GM12878 (cell line): ENCODE results near the gene SMG6. TPM values are rescaled to one million over a fixed set of nuclear protein-coding genes. Genes with fewer than 3 reads are reported as not detected.
A peak's percentile ranks its signal among the peaks of the same experiment; 100 is the strongest.

Experiments used
- ATAC-seq: fragments of 200-7000 bp; cut with Tn5 transposase; 3 replicates; pipeline ENCODE4 v1.9.1; 2020; ENCODE audit warnings: mild to moderate bottlenecking, moderate library complexity
- BruUV-seq: library from RNA; stranded (reverse); fragments of 400-500 nt; replicated peaks from 2 replicates; lab custom pipeline; 2021; lab: Mats Ljungman, UMichigan
- CTCF ChIA-PET: fragments of 300-600 bp; sonication (Branson Sonifier 250); formaldehyde crosslinking; extraction: SDS; loops from one replicate; lab custom pipeline; 2021; ENCODE audit warnings: inconsistent platforms; lab: Yijun Ruan, JAX
- POLR2A ChIA-PET: fragments of 350-600 bp; formaldehyde crosslinking; extraction: SDS; loops from one replicate; lab custom pipeline; 2021; ENCODE audit warnings: inconsistent platforms; lab: Charles Lee
- RAD21 ChIA-PET: fragments of 300-600 bp; sonication (Branson Sonifier 250); formaldehyde crosslinking; loops from one replicate; lab custom pipeline; 2023; ENCODE audit warnings: antibody characterized with exemption; ENCODE audit not compliant: unreplicated experiment; lab: Charles Lee
- SMC1A ChIA-PET: fragments of 300-600 bp; sonication (Branson Sonifier 250); formaldehyde crosslinking; loops from one replicate; lab custom pipeline; 2023; ENCODE audit not compliant: unreplicated experiment, uncharacterized antibody; lab: Charles Lee
- DNase-seq: peaks from one replicate; pipeline ENCODE4 v3.0.0-alpha.2; 2011; ENCODE audit warnings: low read depth, low spot score
- FAIRE-seq: peaks from 3 replicates; lab custom pipeline; 2011; peaks lifted over from hg19 to GRCh38; lab: Jason Lieb, UNC
- H2AFZ ChIP-seq: 2 replicates; pipeline ENCODE4 v1.6.0; 2011; ENCODE audit warnings: low read depth, low read length, control low read depth; ENCODE audit not compliant: control insufficient read depth
- H3K27ac ChIP-seq: 2 replicates; pipeline ENCODE4 v1.5.1; 2011; ENCODE audit warnings: control low read depth; ENCODE audit not compliant: control insufficient read depth, insufficient read depth
- H3K27me3 ChIP-seq, 2 experiments: replicated peaks in 1 of 2; 2 replicates each; pipeline versions ENCODE4 v1.6.0 to v1.6.1; 2011; ENCODE audit warnings: low read length in 1 of 2; ENCODE audit not compliant: control insufficient read depth in 2 of 2, insufficient read depth in 2 of 2
- H3K36me3 ChIP-seq, 2 experiments: 2 replicates each; pipeline ENCODE4 v1.5.1; 2011; ENCODE audit warnings: low read length in 1 of 2; ENCODE audit not compliant: control insufficient read depth in 2 of 2, insufficient read depth in 2 of 2
- H3K4me1 ChIP-seq: 2 replicates; pipeline ENCODE4 v1.6.1; 2011; ENCODE audit warnings: mild to moderate bottlenecking, low read length, moderate library complexity, mixed read lengths; ENCODE audit not compliant: control insufficient read depth, insufficient read depth
- H3K4me2 ChIP-seq: 2 replicates; pipeline ENCODE4 v1.6.0; 2011; ENCODE audit warnings: control low read depth; ENCODE audit not compliant: control insufficient read depth, insufficient read depth
- H3K4me3 ChIP-seq: fragments of 200-600 bp; sonication (generic); 2 replicates; pipeline ENCODE4 v1.5.1; 2016
- H3K79me2 ChIP-seq: 2 replicates; pipeline ENCODE4 v1.6.0; 2011; ENCODE audit warnings: low read length; ENCODE audit not compliant: control insufficient read depth, insufficient read depth
- H3K9ac ChIP-seq: 2 replicates; pipeline ENCODE4 v1.8.0; 2011; ENCODE audit warnings: low read length, control low read depth, mixed read lengths; ENCODE audit not compliant: control insufficient read depth, insufficient read depth
- H3K9me3 ChIP-seq: replicated peaks from 3 replicates; pipeline ENCODE4 v1.5.1; 2011; ENCODE audit warnings: mild to moderate bottlenecking, low read length; ENCODE audit not compliant: control insufficient read depth, insufficient read depth
- H4K20me1 ChIP-seq: 2 replicates; pipeline ENCODE4 v1.6.0; 2011; ENCODE audit not compliant: control insufficient read depth, insufficient read depth
- BMI1 ChIP-seq: fragments of 450-650 bp; IDR thresholded peaks from 2 replicates; pipeline ENCODE4 v1.6.1; 2016; ENCODE audit warnings: mild to moderate bottlenecking, moderate library complexity, borderline replicate concordance
- CBFB ChIP-seq: IDR thresholded peaks from 2 replicates; pipeline ENCODE4 v1.6.1; 2016; ENCODE audit warnings: antibody characterized with exemption, low read depth
- EP300 ChIP-seq, 2 experiments: fragments of 150-350 bp in 1 of 2; IDR thresholded peaks; 2 replicates each; pipeline ENCODE4 v1.6.1; 2011 to 2012; ENCODE audit warnings: low read depth in 2 of 2, low read length in 2 of 2, borderline replicate concordance in 1 of 2, improper control_type of control experiment in 1 of 2, inconsistent platforms in 1 of 2; ENCODE audit not compliant: control insufficient read depth in 1 of 2
- EZH2 ChIP-seq: IDR thresholded peaks from 2 replicates; pipeline ENCODE4 v1.6.1; 2012; ENCODE audit warnings: low read depth, mild to moderate bottlenecking, control low read depth, inconsistent platforms, low read length, borderline replicate concordance; ENCODE audit not compliant: control insufficient read depth
- FOXK2 ChIP-seq: fragments of 450-650 bp; IDR thresholded peaks from 2 replicates; pipeline ENCODE4 v1.6.1; 2017; ENCODE audit warnings: mild to moderate bottlenecking, moderate library complexity
- IKZF1 ChIP-seq: fragments of 450-650 bp; conservative IDR thresholded peaks from 2 replicates; pipeline ENCODE4 v1.6.1; 2017; ENCODE audit warnings: antibody characterized with exemption, mild to moderate bottlenecking
- IKZF2 ChIP-seq, 2 experiments: fragments of 450-650 bp; IDR thresholded peaks; 2 replicates each; pipeline ENCODE4 v1.6.1; 2017; ENCODE audit warnings: mild to moderate bottlenecking in 2 of 2, moderate library complexity in 2 of 2
- MTA2 ChIP-seq: fragments of 450-650 bp; IDR thresholded peaks from 2 replicates; pipeline ENCODE4 v1.6.1; 2016; ENCODE audit warnings: low read depth, mild to moderate bottlenecking, moderate library complexity
- MYB ChIP-seq: fragments of 150-350 bp; IDR thresholded peaks from 2 replicates; pipeline ENCODE4 v1.6.1; 2014; ENCODE audit warnings: mild to moderate bottlenecking, low read depth, low read length, borderline replicate concordance
- NBN ChIP-seq: fragments of 450-650 bp; IDR thresholded peaks from 2 replicates; pipeline ENCODE4 v1.6.1; 2016
- RAD51 ChIP-seq: fragments of 450-650 bp; IDR thresholded peaks from 2 replicates; pipeline ENCODE4 v1.6.1; 2016; ENCODE audit warnings: moderate library complexity, mild to moderate bottlenecking, inconsistent platforms
- SMAD5 ChIP-seq: IDR thresholded peaks from 2 replicates; pipeline ENCODE4 v1.6.1; 2016; ENCODE audit warnings: antibody characterized with exemption, low read depth
- YY1 ChIP-seq: IDR thresholded peaks from 2 replicates; pipeline ENCODE4 v1.6.1; 2011; ENCODE audit warnings: low read depth, mild to moderate bottlenecking, low read length
- ZBTB33 ChIP-seq: fragments of 450-650 bp; IDR thresholded peaks from 2 replicates; pipeline ENCODE4 v1.6.1; 2017; ENCODE audit warnings: mild to moderate bottlenecking
- ZNF217 ChIP-seq: fragments of 450-650 bp; IDR thresholded peaks from 2 replicates; pipeline ENCODE4 v1.6.1; 2017; ENCODE audit warnings: antibody characterized with exemption, mild to moderate bottlenecking
- WGBS: methylation state at CpG from one replicate; pipeline ENCODE4 v1.1.6; 2016; ENCODE audit warnings: low lambda C conversion rate; ENCODE audit not compliant: insufficient replicate concordance, insufficient coverage; ENCODE audit errors: missing lambda C conversion rate; 5-methylcytosine and 5-hydroxymethylcytosine counted together
- in situ Hi-C: fragments of 300-500 bp; cut with MboI; formaldehyde crosslinking; loops from 9 replicates; pipeline ENCODE4 v1.14.3; 2018; ENCODE audit warnings: mixed read lengths
- intact Hi-C: fragments of 100-400 bp; cut with micrococcal nuclease; formaldehyde crosslinking; loops from one replicate; pipeline ENCODE4 v1.14.2; 2022; ENCODE audit not compliant: unreplicated experiment
- polyA plus RNA-seq, 11 experiments: library from polyadenylated mRNA; depleted of rRNA in 4 of 11; unstranded in 6 of 11; stranded (reverse) in 5 of 11; fragments of >200 nt; fragmentation: Nextera tagmentation in 4 of 11; fragmentation: Illumina TruSeq in 1 of 11; extraction: Ambion mirVana in 4 of 11; extraction: Trizol in 1 of 11; gene quantifications; 1 replicate in 1 of 11; 2 replicates in 10 of 11; pipeline versions ENCODE4 v1.2.1 to v1.2.3, GENCODE V29; 2011 to 2016; ENCODE audit warnings: inconsistent platforms in 2 of 11, missing spikeins in 2 of 11, low read depth in 1 of 11
- total RNA-seq, 4 experiments: library from RNA; depleted of rRNA in 3 of 4; stranded (reverse); fragments of >200 nt in 3 of 4; fragmentation: Illumina TruSeq in 1 of 4; extraction: Trizol in 1 of 4; gene quantifications; 2 replicates each; pipeline versions ENCODE4 v1.2.1 to v1.2.3, GENCODE V29; 2013 to 2021
- TF ChIP-seq, protein P1 (sequence below): fragments of 450-650 bp; IDR thresholded peaks from 2 replicates; pipeline ENCODE4 v1.6.1; 2017; ENCODE audit warnings: borderline replicate concordance
- TF ChIP-seq, protein P2 (sequence below): IDR thresholded peaks from 2 replicates; pipeline ENCODE4 v1.6.1; 2011; ENCODE audit warnings: low read depth, low read length, improper control_type of control experiment, borderline replicate concordance

SMG6 gene
- total and polyA plus RNA-seq, 10 of the 15 experiments (the other 5 are each of a cell fraction or from before 2014, with no cell fraction given): 0.58 to 28.7 (median 15.7) TPM

GRCh38 chr17:2060385-2060658 lies 243.3 kb downstream of the SMG6 start (continued):
- TF ChIP-seq EZH2: no peak

- Histone ChIP-seq H3K4me2 (peak overlapping the region; percentile 81), H3K27ac (peak overlapping the region; percentile 84), H3K4me3 (peak overlapping the region; percentile 95), H3K9me3 (no peaks in the 10 kb centered on the region; the same call in 2 of the 3 replicates), H3K9ac (peak overlapping the region; percentile 80), H3K79me2 (peaks cover 55% of the 10 kb centered on the region), H3K27me3 (no peaks in the 10 kb centered on the region), H3K36me3 (peaks cover 16 to 25% of the 10 kb centered on the region in 2 experiments), H2AFZ (no peak overlapping the region), H3K4me1 (peaks cover 43% of the 10 kb centered on the region), H4K20me1 (no peaks in the 10 kb centered on the region)
- DNase-seq (no peak), FAIRE-seq (no peak), ATAC-seq (no peak)
- ChIA-PET RAD21 (interaction anchor here (1.0 to 8.4 kb wide), 9 partner anchors 10 to 276 kb away, joined by 3 to 271 read pairs (median 7); partner anchors contain the start of gene TSR1), CTCF (interaction anchor here (0.5 to 8.4 kb wide), 16 partner anchors 9 to 243 kb away, joined by 3 to 265 read pairs (median 5); no protein-coding TSS in a partner anchor), SMC1A (interaction anchor here (0.9 to 8.6 kb wide), 17 partner anchors 10 to 223 kb away, joined by 3 to 141 read pairs (median 7); no protein-coding TSS in a partner anchor), POLR2A (interaction anchor here (0.6 to 2.3 kb wide), 8 partner anchors 9 to 338 kb away, joined by 3 to 11 read pairs (median 4); no protein-coding TSS in a partner anchor)
- TSS peak; percentile 22 for BruUV-seq
- WGBS: 82% methylated on average over 21 of the region's 21 CpGs
- in situ Hi-C loops (loop anchor here (10.0 kb wide), 1 partner anchor 185 kb away; no protein-coding TSS in a partner anchor), intact Hi-C loops (loop anchor here (5.0 kb wide), 1 partner anchor 33 kb away; no protein-coding TSS in a partner anchor)
- TF ChIP-seq, protein P1, sequence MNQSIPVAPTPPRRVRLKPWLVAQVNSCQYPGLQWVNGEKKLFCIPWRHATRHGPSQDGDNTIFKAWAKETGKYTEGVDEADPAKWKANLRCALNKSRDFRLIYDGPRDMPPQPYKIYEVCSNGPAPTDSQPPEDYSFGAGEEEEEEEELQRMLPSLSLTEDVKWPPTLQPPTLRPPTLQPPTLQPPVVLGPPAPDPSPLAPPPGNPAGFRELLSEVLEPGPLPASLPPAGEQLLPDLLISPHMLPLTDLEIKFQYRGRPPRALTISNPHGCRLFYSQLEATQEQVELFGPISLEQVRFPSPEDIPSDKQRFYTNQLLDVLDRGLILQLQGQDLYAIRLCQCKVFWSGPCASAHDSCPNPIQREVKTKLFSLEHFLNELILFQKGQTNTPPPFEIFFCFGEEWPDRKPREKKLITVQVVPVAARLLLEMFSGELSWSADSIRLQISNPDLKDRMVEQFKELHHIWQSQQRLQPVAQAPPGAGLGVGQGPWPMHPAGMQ: no peak
- TF ChIP-seq MTA2 (no peak), EP300 (IDR thresholded peaks at IDR 0.05; ENCODE audit: borderline replicate concordance in 1 of 2, control insufficient read depth in 1 of 2, low read depth in 2 of 2, low read length in 2 of 2) (no peak), ZNF217 (no peak), IKZF1 (no peak), MYB (no peak), BMI1 (no peak), SMAD5 (0 out of 2 replicates have a peak, but pooled peaks have one; percentile 20), CBFB (no peak; the same call in 1 of the 2 replicates), IKZF2 (IDR thresholded peaks at IDR 0.05) (no peak), ZBTB33 (no peak), YY1 (0 out of 2 replicates have a peak, but pooled peaks have one; percentile 21), FOXK2 (no peak), NBN (no peak), RAD51 (no peak)
- TF ChIP-seq, protein P2, sequence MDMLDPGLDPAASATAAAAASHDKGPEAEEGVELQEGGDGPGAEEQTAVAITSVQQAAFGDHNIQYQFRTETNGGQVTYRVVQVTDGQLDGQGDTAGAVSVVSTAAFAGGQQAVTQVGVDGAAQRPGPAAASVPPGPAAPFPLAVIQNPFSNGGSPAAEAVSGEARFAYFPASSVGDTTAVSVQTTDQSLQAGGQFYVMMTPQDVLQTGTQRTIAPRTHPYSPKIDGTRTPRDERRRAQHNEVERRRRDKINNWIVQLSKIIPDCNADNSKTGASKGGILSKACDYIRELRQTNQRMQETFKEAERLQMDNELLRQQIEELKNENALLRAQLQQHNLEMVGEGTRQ: no peak
These were observed 243.8 kb downstream of the SMG6 start for GRCh38 chr17:2059547-2060384.
